Transverse colon (tissue), 4 donors: ENCODE data around the gene TNS3. TPM values are rescaled to one million over a fixed set of nuclear protein-coding genes. Genes with fewer than 3 reads are reported as not detected.
"Not testable (repeated sequence)": the region's sequence is repeated elsewhere in the genome, so short reads cannot be mapped to it uniquely, and the experiment has no call there.

Experiments
- DNase-seq: peaks from one replicate; pipeline ENCODE4 v3.0.0-alpha.2; 2019
- H3K27ac ChIP-seq, 4 donors: fragments of 200-600 bp; sonication (generic); 2 replicates each; pipeline ENCODE4 v1.5.1; 2016 to 2018; ENCODE audit warnings: inconsistent platforms in 4 of 4
- H3K27me3 ChIP-seq: fragments of 200-600 bp; sonication (generic); 2 replicates; pipeline ENCODE4 v1.5.1; 2017; ENCODE audit warnings: inconsistent platforms
- H3K36me3 ChIP-seq, 4 donors: fragments of 200-600 bp; sonication (generic); 2 replicates each; pipeline ENCODE4 v1.5.1; 2017 to 2019; ENCODE audit warnings: inconsistent platforms in 4 of 4
- H3K4me1 ChIP-seq, 4 donors: fragments of 200-600 bp; sonication (generic); 2 replicates each; pipeline ENCODE4 v1.5.1; 2017 to 2020; ENCODE audit warnings: inconsistent platforms in 4 of 4
- H3K4me3 ChIP-seq, 4 donors: fragments of 200-600 bp; sonication (generic); 1 replicate in 1 of 4; 2 replicates in 3 of 4; pipeline versions ENCODE4 v1.5.1 to v1.6.1; 2017 to 2019; ENCODE audit warnings: inconsistent platforms in 4 of 4
- H3K9me3 ChIP-seq, 2 donors: fragments of 200-600 bp; sonication (generic); 2 replicates each; pipeline ENCODE4 v1.5.1; 2017 to 2019; ENCODE audit warnings: inconsistent platforms in 2 of 2
- EP300 ChIP-seq: sonication (generic); formaldehyde crosslinking; IDR thresholded peaks from one replicate; pipeline ENCODE4 v1.6.1; 2017; ENCODE audit warnings: antibody characterized with exemption, low read depth
- POLR2A ChIP-seq: fragments of 450-650 bp; IDR thresholded peaks from one replicate; pipeline ENCODE4 v1.6.1; 2016; ENCODE audit warnings: antibody characterized with exemption, mild to moderate bottlenecking, moderate library complexity
- POLR2AphosphoS5 ChIP-seq, 3 donors: sonication (generic); formaldehyde crosslinking; IDR thresholded peaks; one replicate each; pipeline ENCODE4 v1.6.1; 2016; ENCODE audit warnings: antibody characterized with exemption in 3 of 3
- whole genome bisulfite sequencing, 2 donors: methylation state at CpG; one replicate each; pipeline ENCODE4 v1.1.5; 2018; ENCODE audit warnings: low coverage in 1 of 2; 5-methylcytosine and 5-hydroxymethylcytosine counted together
- in situ Hi-C, 4 donors: fragments of 200-750 bp; cut with MboI; loops; one replicate each; pipeline versions ENCODE4 v1.15.0 to v1.15.1; 2017; ENCODE audit warnings: low sequenced_read_pairs in 3 of 4, low pct_ligation_motif_present in 1 of 4, low pct_unique_long_range_greater_than_20kb in 1 of 4
- intact Hi-C: fragments of 100-400 bp; cut with DNase I; formaldehyde crosslinking; loops from one replicate; pipeline ENCODE4 v1.15.1; 2023; ENCODE audit warnings: low total_unique reads
- total RNA-seq, 4 donors: library from RNA; depleted of rRNA; stranded (reverse); fragments of >200 nt; gene quantifications; one replicate each; pipeline ENCODE4 v1.1.0, GENCODE V29; 2016
- TF ChIP-seq, protein P1 (sequence below), 5 experiments: fragments of 200-600 bp in 3 of 5; fragments of 450-650 bp in 2 of 5; sonication (generic) in 3 of 5; IDR thresholded peaks; 1 replicate in 2 of 5; 2 replicates in 3 of 5; pipeline ENCODE4 v1.5.1; 2016 to 2017; ENCODE audit warnings: antibody characterized with exemption in 5 of 5, inconsistent platforms in 3 of 5, mild to moderate bottlenecking in 2 of 5, moderate library complexity in 1 of 5

Gene TNS3
- total RNA-seq, 4 donors from 2014 or later: 58.5 to 104 (median 72.7) TPM

DNA sequence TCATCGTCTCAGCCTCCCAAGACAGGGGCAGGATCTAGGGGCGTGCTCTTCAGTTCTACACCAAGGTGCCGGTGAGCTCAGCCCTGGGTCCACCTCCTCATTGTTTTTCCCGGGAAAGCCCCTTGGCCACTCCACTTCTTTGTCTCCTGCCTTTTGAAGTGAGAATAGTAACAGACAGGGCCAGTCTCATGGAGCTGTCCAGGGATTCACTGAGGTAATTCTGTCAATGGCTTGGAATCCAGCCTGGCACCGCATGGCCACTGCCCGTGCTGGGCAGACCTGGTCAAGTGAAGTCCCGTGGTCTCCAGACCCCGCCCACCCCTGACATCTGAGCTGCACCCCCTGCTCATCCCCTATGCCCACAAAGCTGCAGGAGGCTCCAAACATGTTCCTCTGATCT lies 138.9 kb downstream of the TNS3 start:
- 74% methylated on average over 8 of the region's 8 CpGs; no CpG with 5 or more reads in 1 of the 2 donors for WGBS, 2 donors
- Histone ChIP-seq H3K36me3 (peaks cover 0 to 5% (median 0%) of the 10 kb centered on the region in 4 donors), H3K27me3 (no peaks in the 10 kb centered on the region), H3K4me3 (no peak overlapping the region), H3K4me1 (peaks cover 6 to 44% (median 22%) of the 10 kb centered on the region in 4 donors), H3K9me3 (no peaks in the 10 kb centered on the region), H3K27ac (peak overlapping the region in 2 of 4 donors; percentile 35 to 51)
- TF ChIP-seq POLR2A (no peak), EP300 (no peak), POLR2AphosphoS5 (IDR thresholded peaks at IDR 0.05) (no peak)
- TF ChIP-seq, protein P1, sequence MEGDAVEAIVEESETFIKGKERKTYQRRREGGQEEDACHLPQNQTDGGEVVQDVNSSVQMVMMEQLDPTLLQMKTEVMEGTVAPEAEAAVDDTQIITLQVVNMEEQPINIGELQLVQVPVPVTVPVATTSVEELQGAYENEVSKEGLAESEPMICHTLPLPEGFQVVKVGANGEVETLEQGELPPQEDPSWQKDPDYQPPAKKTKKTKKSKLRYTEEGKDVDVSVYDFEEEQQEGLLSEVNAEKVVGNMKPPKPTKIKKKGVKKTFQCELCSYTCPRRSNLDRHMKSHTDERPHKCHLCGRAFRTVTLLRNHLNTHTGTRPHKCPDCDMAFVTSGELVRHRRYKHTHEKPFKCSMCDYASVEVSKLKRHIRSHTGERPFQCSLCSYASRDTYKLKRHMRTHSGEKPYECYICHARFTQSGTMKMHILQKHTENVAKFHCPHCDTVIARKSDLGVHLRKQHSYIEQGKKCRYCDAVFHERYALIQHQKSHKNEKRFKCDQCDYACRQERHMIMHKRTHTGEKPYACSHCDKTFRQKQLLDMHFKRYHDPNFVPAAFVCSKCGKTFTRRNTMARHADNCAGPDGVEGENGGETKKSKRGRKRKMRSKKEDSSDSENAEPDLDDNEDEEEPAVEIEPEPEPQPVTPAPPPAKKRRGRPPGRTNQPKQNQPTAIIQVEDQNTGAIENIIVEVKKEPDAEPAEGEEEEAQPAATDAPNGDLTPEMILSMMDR (IDR thresholded peaks at IDR 0.05): no peak
- DNase-seq: no peak
- intact Hi-C loops: loop anchor here (10.0 kb wide), 1 partner anchor 372 kb away; no protein-coding TSS in a partner anchor
- in situ Hi-C loops: loop anchor here in 2 of 4 donors (25.0 kb wide), 2 partner anchors 181 to 369 kb away; no protein-coding TSS in a partner anchor

DNA sequence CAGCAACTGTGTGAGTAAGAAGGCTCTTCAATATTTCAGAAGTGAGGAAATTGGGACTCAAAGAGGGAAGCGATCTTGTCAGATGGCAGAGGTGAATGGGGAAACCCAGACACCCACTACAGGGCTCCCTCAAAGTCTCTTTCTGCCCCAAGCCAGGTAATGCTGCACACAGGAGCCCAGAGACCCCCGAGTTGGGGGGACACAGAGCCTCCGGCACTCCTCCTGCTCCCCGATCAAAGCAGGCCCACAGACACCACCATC lies 139.4 kb downstream of the TNS3 start:
- peaks cover 0 to 5% (median 0%) of the 10 kb centered on the region in 4 donors for H3K36me3 ChIP-seq
- H3K4me1 ChIP-seq: peaks cover 6 to 44% (median 22%) of the 10 kb centered on the region in 4 donors

DNA sequence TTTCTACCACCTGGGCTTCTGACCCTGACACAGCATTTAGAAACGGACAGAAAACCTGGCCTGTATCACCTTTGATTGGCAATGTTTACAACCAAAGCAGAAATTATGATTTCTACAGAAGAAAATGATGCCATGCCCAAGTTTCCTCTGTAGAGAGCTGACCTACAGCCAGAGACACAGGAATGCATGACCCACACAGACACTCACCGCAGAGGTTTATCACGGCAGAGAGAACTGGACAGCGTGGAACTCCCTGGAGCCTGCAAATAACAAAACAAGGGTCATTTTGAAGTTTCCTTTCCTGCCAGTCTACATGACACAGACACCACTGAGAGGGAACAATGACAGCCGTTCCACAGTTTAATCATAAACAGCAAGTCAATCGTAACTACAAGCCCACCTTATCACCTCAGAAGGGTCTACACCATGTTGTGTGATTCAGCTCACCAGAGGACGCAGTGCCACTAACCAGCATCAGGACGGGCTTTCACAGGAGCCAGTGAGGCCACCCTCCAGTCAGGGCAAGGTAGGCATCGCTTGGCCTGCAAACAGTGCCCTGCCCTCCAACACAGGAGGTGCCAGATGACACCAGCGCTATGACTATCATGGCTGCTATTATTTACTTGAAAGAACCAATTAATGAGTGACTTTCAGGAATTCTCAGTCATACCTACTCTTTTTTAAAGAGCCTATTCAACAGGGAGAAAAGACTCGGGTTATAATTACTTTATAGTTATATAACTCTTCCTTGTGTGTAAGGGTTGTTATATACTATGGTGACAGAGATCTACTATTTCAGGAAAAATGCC lies 139.9 kb downstream of the TNS3 start:
- WGBS, 2 donors: 51 to 70% methylated on average over 2 to 11 of the region's 11 CpGs
- Histone ChIP-seq H3K4me3 (no peak overlapping the region), H3K27ac (peak overlapping the region; percentile 28 to 60 (median 43)), H3K27me3 (no peaks in the 10 kb centered on the region), H3K9me3 (no peaks in the 10 kb centered on the region), H3K4me1 (peaks cover 6 to 42% (median 22%) of the 10 kb centered on the region in 4 donors), H3K36me3 (peaks cover 0 to 5% (median 0%) of the 10 kb centered on the region in 4 donors)
- intact Hi-C loops: loop anchor here (10.0 kb wide), 1 partner anchor 373 kb away; no protein-coding TSS in a partner anchor
- DNase-seq: peak; percentile 46
- in situ Hi-C loops: loop anchor here in 2 of 4 donors (25.0 kb wide), 2 partner anchors 180 to 370 kb away; no protein-coding TSS in a partner anchor
- TF ChIP-seq, protein P1 (IDR thresholded peaks at IDR 0.05): no peak
- no peak for TF ChIP-seq POLR2AphosphoS5 (IDR thresholded peaks at IDR 0.05)
- no peak for TF ChIP-seq POLR2A
- TF ChIP-seq EP300: no peak

More for the DNA sequence above, 139.4 kb downstream of the TNS3 start:
- 46 to 67% methylated on average over 2 to 4 of the region's 4 CpGs for WGBS, 2 donors
- Histone ChIP-seq H3K9me3 (no peaks in the 10 kb centered on the region), H3K4me3 (no peak overlapping the region), H3K27ac (peak overlapping the region; percentile 28 to 60 (median 43)), H3K27me3 (no peaks in the 10 kb centered on the region)
- in situ Hi-C loops: loop anchor here in 2 of 4 donors (25.0 kb wide), 2 partner anchors 180 to 370 kb away; no protein-coding TSS in a partner anchor
- TF ChIP-seq POLR2A (no peak), POLR2AphosphoS5 (IDR thresholded peaks at IDR 0.05) (no peak)
- TF ChIP-seq, protein P1 (IDR thresholded peaks at IDR 0.05): no peak
- DNase-seq: no peak
- intact Hi-C loops: loop anchor here (10.0 kb wide), 1 partner anchor 372 kb away; no protein-coding TSS in a partner anchor

DNA sequence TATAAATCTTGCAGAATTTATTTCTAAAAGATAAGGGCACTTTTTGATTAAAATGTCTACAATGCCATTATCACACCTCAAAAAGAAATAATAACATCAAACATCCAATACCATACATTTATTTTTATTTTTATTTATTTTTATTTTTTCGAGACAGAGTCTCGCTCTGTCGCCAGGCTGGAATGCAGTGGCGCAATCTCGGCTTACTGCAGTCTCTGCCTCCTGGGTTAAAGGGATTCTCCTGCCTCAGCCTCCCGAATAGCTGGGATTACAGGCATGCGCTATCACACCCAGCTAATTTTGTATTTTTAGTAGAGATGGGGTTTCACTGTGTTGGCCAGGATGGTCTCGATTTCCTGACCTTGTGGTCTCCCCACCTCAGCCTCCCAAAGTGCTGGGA lies 140.9 kb downstream of the TNS3 start:
- not testable (repeated sequence) for H3K9me3 ChIP-seq, H3K27ac ChIP-seq, H3K4me3 ChIP-seq, H3K36me3 ChIP-seq, DNase-seq, H3K27me3 ChIP-seq
- H3K4me1 ChIP-seq: peaks cover 6 to 35% (median 19%) of the 10 kb centered on the region in 4 donors
- 60 to 87% methylated on average over 1 to 8 of the region's 8 CpGs for WGBS, 2 donors
- in situ Hi-C loops (loop anchor here in 2 of 4 donors (25.0 kb wide), 2 partner anchors 179 to 371 kb away; no protein-coding TSS in a partner anchor), intact Hi-C loops (loop anchor here (10.0 kb wide), 1 partner anchor 374 kb away; no protein-coding TSS in a partner anchor)
